OCI-LY7 (cell line): Measurements from ENCODE around the gene OPRL1. TPM values are rescaled to one million over a fixed set of nuclear protein-coding genes. Genes with fewer than 3 reads are reported as not detected.

Experiments used
- BruUV-seq: library from RNA; stranded (reverse); fragments of 400-500 nt; replicated peaks from 2 replicates; lab custom pipeline; 2021; lab: Mats Ljungman, UMichigan
- CTCF ChIA-PET: fragments of 300-600 bp; sonication (Branson Sonifier 250); formaldehyde crosslinking; loops from one replicate; lab custom pipeline; 2022; ENCODE audit warnings: antibody characterized with exemption; ENCODE audit not compliant: unreplicated experiment; lab: Charles Lee
- POLR2A ChIA-PET: fragments of 300-600 bp; sonication (Branson Sonifier 250); formaldehyde crosslinking; loops from one replicate; lab custom pipeline; 2022; ENCODE audit warnings: antibody characterized with exemption; lab: Charles Lee
- DNase-seq: peaks from one replicate; pipeline ENCODE4 v3.0.0-alpha.2; 2015; ENCODE audit warnings: low spot score
- H2AFZ ChIP-seq: fragments of 200-600 bp; sonication (generic), shearing (Covaris generic); 2 replicates; pipeline ENCODE4 v1.6.1; 2014; ENCODE audit warnings: mild to moderate bottlenecking, antibody characterized with exemption, low read length, moderate library complexity
- H3K27ac ChIP-seq: fragments of 200-600 bp; sonication (generic); 2 replicates; pipeline ENCODE4 v1.5.1; 2014; ENCODE audit warnings: mixed run types, low read depth, mild to moderate bottlenecking, moderate library complexity, low read length, inconsistent platforms; ENCODE audit not compliant: poor library complexity, severe bottlenecking
- H3K36me3 ChIP-seq: fragments of 200-600 bp; sonication (generic); 2 replicates; pipeline ENCODE4 v1.6.1; 2014; ENCODE audit warnings: mild to moderate bottlenecking, antibody characterized with exemption, low read length, moderate library complexity, mixed read lengths; ENCODE audit not compliant: insufficient read depth
- H3K4me1 ChIP-seq: fragments of 200-600 bp; sonication (generic); 2 replicates; pipeline ENCODE4 v1.5.1; 2014; ENCODE audit warnings: mild to moderate bottlenecking, low read length; ENCODE audit not compliant: insufficient read depth, poor library complexity, severe bottlenecking
- H3K4me2 ChIP-seq: fragments of 200-600 bp; sonication (generic); 2 replicates; pipeline ENCODE4 v1.6.1; 2014; ENCODE audit warnings: mild to moderate bottlenecking, low read length
- H3K4me3 ChIP-seq: fragments of 200-600 bp; sonication (generic); 2 replicates; pipeline ENCODE4 v1.5.1; 2014; ENCODE audit warnings: mild to moderate bottlenecking, low read depth, low read length; ENCODE audit not compliant: poor library complexity, severe bottlenecking
- H3K79me2 ChIP-seq: fragments of 200-600 bp; sonication (generic); 2 replicates; pipeline ENCODE4 v1.6.1; 2016; ENCODE audit warnings: low read depth, mild to moderate bottlenecking, low read length, moderate library complexity, mixed read lengths; ENCODE audit not compliant: insufficient read depth
- H3K9me2 ChIP-seq: fragments of 200-600 bp; sonication (generic); 2 replicates; pipeline ENCODE4 v1.6.1; 2016; ENCODE audit warnings: mild to moderate bottlenecking, low read length, mixed read lengths; ENCODE audit not compliant: insufficient read depth
- H3K9me3 ChIP-seq: fragments of 200-600 bp; sonication (generic); 2 replicates; pipeline ENCODE4 v1.6.1; 2014; ENCODE audit warnings: mild to moderate bottlenecking, mixed run types, low read length, mixed read lengths
- H4K20me1 ChIP-seq: fragments of 200-600 bp; sonication (generic); 2 replicates; pipeline ENCODE4 v1.6.1; 2014; ENCODE audit warnings: mild to moderate bottlenecking, antibody characterized with exemption, low read length, moderate library complexity, mixed read lengths; ENCODE audit not compliant: insufficient read depth
- EZH2phosphoT487 ChIP-seq: fragments of 200-600 bp; sonication (generic); IDR thresholded peaks from 2 replicates; pipeline ENCODE4 v1.6.1; 2018; ENCODE audit warnings: low read depth, borderline replicate concordance, mild to moderate bottlenecking, mixed run types, antibody characterized with exemption, low read length, moderate library complexity, mixed read lengths
- intact Hi-C: fragments of 100-400 bp; cut with micrococcal nuclease; formaldehyde crosslinking; loops from one replicate; pipeline ENCODE4 v1.10.0; 2022; ENCODE audit not compliant: unreplicated experiment
- total RNA-seq, 2 experiments: library from RNA; depleted of rRNA in 1 of 2; stranded (reverse); fragments of >200 nt in 1 of 2; shearing (Covaris generic) in 1 of 2; gene quantifications; 2 replicates each; pipeline ENCODE4 v1.2.3, GENCODE V29; 2014 to 2022
- TF ChIP-seq, protein P1 (sequence below): fragments of 200-600 bp; sonication (generic); conservative IDR thresholded peaks from 2 replicates; pipeline ENCODE4 v1.5.1; 2014; ENCODE audit warnings: mild to moderate bottlenecking, antibody characterized with exemption, low read length, moderate library complexity, mixed read lengths

Gene OPRL1
- total RNA-seq, 2 experiments from 2014 or later: 6.4 to 7.6 TPM

DNA sequence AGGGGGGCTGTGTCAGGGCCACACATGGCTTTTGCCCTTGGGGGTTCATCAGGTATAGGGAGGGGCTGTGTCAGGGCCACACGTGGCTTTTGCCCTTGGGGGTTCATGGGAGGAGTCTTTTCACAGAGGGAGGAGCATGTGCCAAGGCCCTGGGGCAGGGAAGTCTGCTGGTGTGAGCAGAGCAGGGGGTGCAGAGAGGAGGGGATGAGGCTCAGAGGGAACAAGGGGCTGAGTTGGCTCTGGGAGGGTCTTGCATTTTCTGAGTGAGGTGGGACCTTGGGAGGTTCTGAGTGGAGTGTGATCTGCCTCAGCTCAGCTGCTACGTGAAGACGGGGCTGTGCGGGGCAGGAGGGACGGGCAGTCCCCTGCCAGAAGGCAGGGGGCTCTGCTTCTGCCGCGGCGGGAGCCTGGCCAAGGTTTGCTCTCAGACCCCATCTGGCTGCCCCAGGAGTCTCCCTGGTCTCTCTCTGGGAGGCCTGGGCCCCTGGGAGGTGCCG lies 24.4 kb upstream of the OPRL1 start:
- ChIA-PET POLR2A (no interaction called here), CTCF (no interaction called here)
- intact Hi-C loops: no loop called here

DNA sequence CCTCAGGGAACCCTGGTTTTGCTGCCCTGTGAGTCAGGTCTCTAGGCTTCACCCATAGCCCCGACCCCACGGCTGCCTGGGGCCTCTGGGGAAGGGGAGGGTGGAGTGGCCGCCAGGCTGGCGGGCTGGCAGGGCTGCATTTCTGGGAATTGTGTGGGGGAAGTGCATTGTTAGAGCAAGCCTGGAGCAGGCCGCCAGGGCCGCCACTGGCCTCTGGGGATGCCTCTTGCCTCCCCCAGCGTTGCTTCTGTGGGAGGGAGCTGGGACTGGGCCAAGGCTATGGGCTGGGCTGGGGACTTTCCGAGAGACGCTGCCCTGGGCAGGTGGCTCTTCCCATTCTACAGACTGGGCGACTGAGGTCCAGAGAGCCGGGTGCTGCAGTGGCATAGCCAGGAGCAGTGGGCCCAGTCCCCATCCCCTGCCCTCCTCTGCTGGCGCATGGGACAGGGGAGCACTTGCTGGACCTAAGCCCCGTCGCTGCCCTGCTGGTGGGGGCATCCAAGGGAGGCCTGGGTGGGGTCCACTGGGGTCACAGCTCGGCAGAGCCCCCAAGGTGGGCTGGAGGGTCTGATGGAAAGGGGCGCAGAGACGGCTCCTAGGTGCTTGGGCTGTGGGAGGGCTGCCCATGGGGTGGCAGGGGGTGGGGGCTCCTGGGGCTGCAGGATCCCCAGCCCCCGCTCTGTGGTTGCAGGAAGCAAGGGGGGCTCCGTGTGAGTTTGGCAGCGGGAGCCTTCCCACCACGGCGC lies 23.8 kb upstream of the OPRL1 start:
- no peaks in the 10 kb centered on the region for H3K79me2 ChIP-seq
- H3K9me3 ChIP-seq: no peaks in the 10 kb centered on the region
- TF ChIP-seq, protein P1, sequence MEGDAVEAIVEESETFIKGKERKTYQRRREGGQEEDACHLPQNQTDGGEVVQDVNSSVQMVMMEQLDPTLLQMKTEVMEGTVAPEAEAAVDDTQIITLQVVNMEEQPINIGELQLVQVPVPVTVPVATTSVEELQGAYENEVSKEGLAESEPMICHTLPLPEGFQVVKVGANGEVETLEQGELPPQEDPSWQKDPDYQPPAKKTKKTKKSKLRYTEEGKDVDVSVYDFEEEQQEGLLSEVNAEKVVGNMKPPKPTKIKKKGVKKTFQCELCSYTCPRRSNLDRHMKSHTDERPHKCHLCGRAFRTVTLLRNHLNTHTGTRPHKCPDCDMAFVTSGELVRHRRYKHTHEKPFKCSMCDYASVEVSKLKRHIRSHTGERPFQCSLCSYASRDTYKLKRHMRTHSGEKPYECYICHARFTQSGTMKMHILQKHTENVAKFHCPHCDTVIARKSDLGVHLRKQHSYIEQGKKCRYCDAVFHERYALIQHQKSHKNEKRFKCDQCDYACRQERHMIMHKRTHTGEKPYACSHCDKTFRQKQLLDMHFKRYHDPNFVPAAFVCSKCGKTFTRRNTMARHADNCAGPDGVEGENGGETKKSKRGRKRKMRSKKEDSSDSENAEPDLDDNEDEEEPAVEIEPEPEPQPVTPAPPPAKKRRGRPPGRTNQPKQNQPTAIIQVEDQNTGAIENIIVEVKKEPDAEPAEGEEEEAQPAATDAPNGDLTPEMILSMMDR: no peak
- no peak for TF ChIP-seq EZH2phosphoT487
- H3K27ac ChIP-seq: no peak overlapping the region
- H3K36me3 ChIP-seq: no peaks in the 10 kb centered on the region
- no peak overlapping the region for H2AFZ ChIP-seq
- H4K20me1 ChIP-seq: no peaks in the 10 kb centered on the region
- BruUV-seq: no TSS peak
- ChIA-PET POLR2A (no interaction called here), CTCF (no interaction called here)
- no peak overlapping the region for H3K4me2 ChIP-seq
- H3K9me2 ChIP-seq: no peaks in the 10 kb centered on the region
- H3K4me3 ChIP-seq: no peak overlapping the region
- peaks cover 14% of the 10 kb centered on the region for H3K4me1 ChIP-seq
- DNase-seq: no peak
- intact Hi-C loops: no loop called here

More for the DNA sequence above, 24.4 kb upstream of the OPRL1 start:
- Histone ChIP-seq H2AFZ (no peak overlapping the region), H4K20me1 (no peaks in the 10 kb centered on the region), H3K9me3 (no peaks in the 10 kb centered on the region), H3K9me2 (no peaks in the 10 kb centered on the region), H3K36me3 (no peaks in the 10 kb centered on the region), H3K4me2 (no peak overlapping the region), H3K79me2 (no peaks in the 10 kb centered on the region), H3K4me3 (no peak overlapping the region), H3K4me1 (peaks cover 14% of the 10 kb centered on the region), H3K27ac (no peak overlapping the region)
- no TSS peak for BruUV-seq
- DNase-seq: no peak
- no peak for TF ChIP-seq EZH2phosphoT487
- TF ChIP-seq, protein P1: no peak

DNA sequence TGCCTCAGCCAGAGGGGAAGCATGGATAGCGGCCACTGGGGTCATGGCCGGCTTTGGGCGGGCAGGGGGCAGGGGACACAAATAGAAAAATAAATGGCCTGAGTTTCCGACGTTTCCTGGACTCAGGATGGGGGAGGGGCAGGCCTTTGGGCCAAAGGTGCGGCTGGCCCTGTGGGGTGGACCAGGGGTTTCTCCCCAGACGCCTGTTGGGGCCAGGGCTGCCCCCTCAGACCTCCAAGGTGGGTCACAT lies 23.3 kb upstream of the OPRL1 start:
- Histone ChIP-seq H2AFZ (no peak overlapping the region), H4K20me1 (no peaks in the 10 kb centered on the region), H3K9me2 (no peaks in the 10 kb centered on the region), H3K36me3 (no peaks in the 10 kb centered on the region), H3K27ac (no peak overlapping the region), H3K4me2 (no peak overlapping the region), H3K4me1 (peaks cover 14% of the 10 kb centered on the region), H3K79me2 (no peaks in the 10 kb centered on the region), H3K9me3 (no peaks in the 10 kb centered on the region), H3K4me3 (no peak overlapping the region)
- CTCF ChIA-PET: no interaction called here
- POLR2A ChIA-PET: no interaction called here
- BruUV-seq: no TSS peak
- TF ChIP-seq, protein P1: no peak
- TF ChIP-seq EZH2phosphoT487: no peak
- no peak for DNase-seq
- intact Hi-C loops: no loop called here
